IPS-18c (cell line): ENCODE measurements around the gene TDP1.

Experiments
- H3K4me3 ChIP-seq: 2 replicates; pipeline ENCODE4 v1.7.0; 2013; ENCODE audit warnings: low read depth, mild to moderate bottlenecking, low read length, moderate library complexity; ENCODE audit not compliant: insufficient read depth
- H3K9me3 ChIP-seq: one replicate; pipeline ENCODE4 v1.6.1; 2013; ENCODE audit warnings: mild to moderate bottlenecking, low read length, moderate library complexity; ENCODE audit not compliant: control insufficient read depth, insufficient read depth

Gene TDP1

DNA sequence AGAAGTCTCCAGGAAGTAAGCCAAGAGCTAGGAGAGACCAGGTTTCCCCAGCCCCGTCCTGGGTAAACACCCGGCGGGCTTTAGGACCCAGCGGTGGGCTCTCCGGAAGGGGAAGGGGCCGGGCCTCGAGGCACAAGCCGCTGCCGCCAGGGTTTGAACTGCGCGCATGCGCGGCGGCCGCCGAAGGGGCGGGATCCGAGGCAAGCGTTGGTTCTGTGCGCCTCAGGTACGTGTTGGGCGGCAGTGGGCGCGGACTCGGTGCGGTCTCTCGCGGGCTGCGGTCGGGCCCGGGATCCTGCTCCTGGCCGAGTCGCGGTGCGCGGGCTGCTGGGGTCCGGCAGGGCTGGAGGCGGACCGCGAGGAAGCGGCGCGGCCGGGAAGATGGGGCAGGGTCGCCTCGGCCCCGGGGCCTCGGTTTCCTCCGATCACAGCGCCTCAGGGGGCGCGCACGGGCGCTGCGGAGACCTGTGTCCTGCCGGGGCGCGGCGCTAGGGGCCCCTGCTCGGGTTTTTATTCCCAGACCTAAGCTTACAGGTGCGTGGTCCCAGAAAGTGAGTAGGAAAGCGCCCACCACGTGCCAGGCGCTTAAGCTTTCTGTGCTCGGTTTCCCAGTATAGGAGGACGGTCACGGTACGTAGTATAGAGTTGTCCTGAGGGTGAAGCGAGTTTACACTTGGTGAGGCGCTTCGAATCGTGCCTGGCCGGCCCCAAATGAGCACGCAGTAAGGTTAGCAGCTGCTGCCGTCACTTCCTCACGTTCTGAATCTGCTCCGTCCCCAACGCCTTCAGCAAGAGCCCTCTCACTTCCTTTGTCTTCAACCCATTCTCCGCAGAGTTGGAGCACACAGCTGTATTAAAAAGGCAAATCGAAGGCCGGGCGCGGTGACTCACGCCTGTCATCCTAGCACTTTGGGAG is at the start of gene TDP1:
Gene TDP1, plus strand, starts transcription at position 183 of the 916 bp plus-strand sequence. CDS start 7,188 bp downstream, outside the sequence.
- peak within 1 kb of the TSS; percentile 69 for H3K4me3 ChIP-seq

DNA sequence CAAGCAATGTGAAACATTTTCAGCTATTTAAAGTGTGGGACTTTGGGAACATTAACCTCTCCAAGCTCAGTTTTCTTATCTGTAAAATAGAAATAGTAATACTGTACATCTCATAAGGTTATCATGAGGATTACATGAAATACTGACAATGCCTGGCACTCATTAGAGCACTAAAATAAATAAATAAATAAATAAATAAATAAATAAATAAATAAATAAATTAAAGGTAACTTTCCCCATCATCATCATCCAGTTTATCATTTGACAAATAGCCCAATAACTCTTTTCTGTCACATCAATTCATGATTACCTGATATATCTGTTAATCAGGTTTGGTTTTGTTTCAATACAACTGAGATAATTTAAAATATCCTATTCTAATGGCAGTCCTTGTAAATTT is 49.7 kb upstream of the TDP1 start:
- Histone ChIP-seq H3K9me3 (no peaks in the 10 kb centered on the region), H3K4me3 (no peak overlapping the region)

More for the DNA sequence above, at the start of gene TDP1:
- no peaks in the 10 kb centered on the region for H3K9me3 ChIP-seq

DNA sequence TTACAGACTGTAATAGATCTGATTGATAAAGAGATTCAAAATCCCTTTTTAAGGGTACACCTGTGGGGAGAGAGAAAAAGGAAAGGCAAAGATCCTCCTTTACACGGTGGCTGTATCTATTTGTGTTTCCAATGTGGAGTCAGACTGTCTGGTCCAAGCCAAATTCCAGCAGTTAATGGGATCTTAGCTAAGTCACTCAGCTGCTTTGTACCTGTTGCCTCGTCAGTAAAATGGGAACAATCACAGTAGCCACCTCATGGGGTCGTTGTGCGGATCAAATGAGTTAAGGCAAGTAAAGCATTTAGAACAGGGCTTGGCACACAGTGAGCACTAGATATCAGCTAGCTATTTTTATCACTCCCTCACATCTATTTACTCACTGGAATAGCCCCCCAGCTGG is 48.1 kb upstream of the TDP1 start:
- no peaks in the 10 kb centered on the region for H3K9me3 ChIP-seq

DNA sequence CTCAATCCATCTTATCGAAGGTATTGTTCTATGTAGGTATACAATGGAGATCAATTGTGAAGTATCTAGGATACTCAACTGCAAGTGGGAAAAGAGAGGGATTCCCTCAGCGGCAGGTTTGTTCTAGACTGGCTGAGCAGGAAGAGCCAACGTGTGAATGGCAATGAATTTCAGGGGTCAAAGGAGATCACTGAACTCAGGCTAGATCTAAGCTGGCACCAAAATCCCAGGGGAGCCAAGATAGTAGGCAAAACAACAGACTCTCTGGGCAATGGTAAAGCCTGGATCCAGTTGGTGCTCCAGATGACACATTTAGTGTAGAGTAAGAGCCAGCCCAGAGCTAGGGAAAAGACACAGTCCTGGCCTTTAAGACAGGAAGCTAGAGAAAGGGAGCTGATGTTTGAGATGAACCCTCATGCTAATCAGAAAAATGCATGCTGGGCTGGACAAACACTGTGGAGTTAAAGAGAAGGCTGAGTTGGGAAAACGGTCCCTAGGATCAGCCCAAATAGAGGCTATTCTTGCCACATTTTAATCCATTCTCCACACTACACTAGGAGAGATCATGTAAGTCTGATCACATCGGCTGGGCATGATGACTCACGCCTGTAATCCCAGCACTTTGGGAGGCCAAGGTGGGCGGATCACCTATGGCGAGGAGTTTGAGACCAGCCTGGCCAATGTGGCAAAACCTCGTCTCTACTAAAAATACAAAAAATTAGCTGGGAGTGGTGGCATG is 46.8 kb upstream of the TDP1 start:
- no peaks in the 10 kb centered on the region for H3K9me3 ChIP-seq

More for the DNA sequence above, 48.1 kb upstream of the TDP1 start:
- H3K4me3 ChIP-seq, result no peak overlapping the region

GRCh38 chr14:89909586-89909985 is 46.1 kb upstream of the TDP1 start:
- Histone ChIP-seq H3K4me3 (no peak overlapping the region), H3K9me3 (no peaks in the 10 kb centered on the region)

More for the DNA sequence above, 46.8 kb upstream of the TDP1 start:
- no peak overlapping the region for H3K4me3 ChIP-seq

DNA sequence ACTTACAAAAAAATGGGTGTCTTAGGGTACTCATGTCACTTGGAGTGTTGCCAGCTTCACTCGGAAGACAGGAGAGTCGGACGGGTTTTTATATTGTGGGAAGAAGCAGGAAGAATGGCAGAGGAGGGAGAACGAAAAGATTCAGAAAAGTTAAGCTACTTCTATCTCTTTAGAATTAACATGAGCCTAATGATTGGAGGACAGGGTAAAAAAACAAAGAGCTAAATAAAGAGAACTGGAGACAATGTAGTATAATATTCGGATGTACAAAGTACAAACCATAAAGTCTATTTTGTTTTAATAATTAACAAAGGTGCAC is 45.1 kb upstream of the TDP1 start:
- Histone ChIP-seq H3K9me3 (no peaks in the 10 kb centered on the region), H3K4me3 (no peak overlapping the region)

DNA sequence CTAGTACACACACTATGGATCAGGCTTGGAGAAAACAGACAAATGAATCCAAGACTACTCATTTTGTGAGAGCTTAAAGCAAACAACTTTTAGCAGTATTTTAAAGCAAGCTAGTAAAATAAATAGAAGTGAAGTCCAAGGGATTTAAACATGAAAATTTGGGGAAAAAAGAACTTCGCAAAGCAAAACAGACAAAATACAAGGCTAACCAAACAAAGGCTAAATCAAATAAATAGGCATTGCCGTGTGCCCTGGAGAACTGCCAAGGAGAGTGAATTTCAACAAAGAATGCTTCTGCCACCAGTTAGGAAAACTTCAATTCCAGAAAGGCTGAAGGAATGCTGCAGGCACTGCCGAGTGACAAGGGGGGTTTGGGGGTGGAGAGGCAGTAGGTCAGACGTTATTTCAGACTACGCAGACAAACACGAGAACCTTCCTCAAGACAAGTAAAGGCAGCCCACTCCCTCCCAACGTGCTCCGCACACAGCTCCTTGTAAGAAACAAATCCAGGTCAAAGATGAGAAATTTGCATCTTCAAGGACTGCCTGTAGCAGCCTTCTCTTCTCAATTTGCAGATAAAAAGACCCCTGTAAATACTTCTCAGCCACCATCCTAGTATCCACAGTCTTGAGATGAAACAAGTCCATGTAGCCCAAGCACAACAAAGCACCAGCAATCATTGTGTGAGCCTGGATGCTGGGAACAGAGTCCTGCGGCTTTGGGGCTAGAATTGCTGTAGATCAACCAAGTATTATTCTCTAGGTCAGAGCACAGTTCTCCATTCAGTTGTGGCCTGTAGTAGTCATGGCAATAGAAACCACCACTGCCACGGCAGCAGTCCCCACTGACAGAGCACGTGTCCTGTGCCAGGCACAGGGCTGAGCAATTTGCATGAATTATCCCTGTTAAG is 44.5 kb upstream of the TDP1 start:
- no peak overlapping the region for H3K4me3 ChIP-seq

DNA sequence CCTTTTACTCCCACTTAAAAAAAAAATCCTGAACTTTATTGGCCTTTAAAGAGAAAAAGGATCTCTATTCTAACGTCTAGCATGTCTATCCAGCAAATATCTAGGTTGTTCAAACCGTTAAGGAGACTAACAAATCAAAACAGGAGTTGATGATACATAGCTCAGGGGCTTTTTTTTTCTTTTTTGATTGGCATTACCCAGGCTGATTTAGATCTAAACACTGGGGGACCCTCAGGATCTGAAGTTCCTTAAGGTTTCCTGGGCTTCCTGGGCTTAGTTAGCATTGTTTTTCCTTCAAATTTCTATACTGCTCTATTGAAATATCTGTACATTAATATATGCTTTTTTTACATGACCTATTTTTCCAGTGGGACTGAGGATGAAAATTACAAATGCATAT is 43.5 kb upstream of the TDP1 start:
- H3K4me3 ChIP-seq, result no peak overlapping the region
- no peaks in the 10 kb centered on the region for H3K9me3 ChIP-seq

More for the DNA sequence above, 44.5 kb upstream of the TDP1 start:
- H3K9me3 ChIP-seq, result no peaks in the 10 kb centered on the region

DNA sequence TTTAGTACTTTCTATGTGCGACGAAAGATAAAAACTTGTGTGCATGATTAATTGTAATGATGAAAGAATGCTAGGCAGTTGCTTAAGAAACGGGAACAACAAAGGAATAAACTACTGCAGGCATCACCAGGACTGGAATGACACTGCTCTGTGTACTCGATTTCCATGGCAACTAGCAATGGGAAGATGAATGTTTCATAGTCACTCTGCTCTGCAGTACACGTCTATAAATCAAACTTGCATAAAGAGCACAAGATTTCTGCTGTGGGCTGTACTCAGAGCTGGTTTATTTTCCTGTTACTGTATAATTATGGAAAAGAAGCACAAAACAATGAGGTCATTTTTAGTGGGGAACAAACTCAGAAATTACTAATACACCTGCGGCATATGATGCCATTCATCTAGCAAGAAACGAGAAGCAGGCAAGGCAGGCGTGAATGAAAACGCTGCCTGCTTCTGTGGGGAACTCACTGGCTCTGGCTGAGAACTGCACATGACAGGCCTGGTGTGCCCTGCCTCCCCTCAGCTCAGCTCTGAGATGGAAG is 43.0 kb upstream of the TDP1 start:
- Histone ChIP-seq H3K4me3 (no peak overlapping the region), H3K9me3 (no peaks in the 10 kb centered on the region)

GRCh38 chr14:89915114-89915878 is 40.4 kb upstream of the TDP1 start:
- H3K4me3 ChIP-seq, result no peak overlapping the region
- no peaks in the 10 kb centered on the region for H3K9me3 ChIP-seq

- Histone ChIP-seq H3K4me3 (no peak overlapping the region), H3K9me3 (no peaks in the 10 kb centered on the region)
Measured at GRCh38 chr14:89918721-89919120, 37.0 kb upstream of the TDP1 start.

GRCh38 chr14:89920056-89920455 is 35.7 kb upstream of the TDP1 start:
- no peak overlapping the region for H3K4me3 ChIP-seq
- H3K9me3 ChIP-seq, result no peaks in the 10 kb centered on the region

- Histone ChIP-seq H3K9me3 (no peaks in the 10 kb centered on the region), H3K4me3 (no peak overlapping the region)
Measured at GRCh38 chr14:89921346-89921745, 34.4 kb upstream of the TDP1 start.

DNA sequence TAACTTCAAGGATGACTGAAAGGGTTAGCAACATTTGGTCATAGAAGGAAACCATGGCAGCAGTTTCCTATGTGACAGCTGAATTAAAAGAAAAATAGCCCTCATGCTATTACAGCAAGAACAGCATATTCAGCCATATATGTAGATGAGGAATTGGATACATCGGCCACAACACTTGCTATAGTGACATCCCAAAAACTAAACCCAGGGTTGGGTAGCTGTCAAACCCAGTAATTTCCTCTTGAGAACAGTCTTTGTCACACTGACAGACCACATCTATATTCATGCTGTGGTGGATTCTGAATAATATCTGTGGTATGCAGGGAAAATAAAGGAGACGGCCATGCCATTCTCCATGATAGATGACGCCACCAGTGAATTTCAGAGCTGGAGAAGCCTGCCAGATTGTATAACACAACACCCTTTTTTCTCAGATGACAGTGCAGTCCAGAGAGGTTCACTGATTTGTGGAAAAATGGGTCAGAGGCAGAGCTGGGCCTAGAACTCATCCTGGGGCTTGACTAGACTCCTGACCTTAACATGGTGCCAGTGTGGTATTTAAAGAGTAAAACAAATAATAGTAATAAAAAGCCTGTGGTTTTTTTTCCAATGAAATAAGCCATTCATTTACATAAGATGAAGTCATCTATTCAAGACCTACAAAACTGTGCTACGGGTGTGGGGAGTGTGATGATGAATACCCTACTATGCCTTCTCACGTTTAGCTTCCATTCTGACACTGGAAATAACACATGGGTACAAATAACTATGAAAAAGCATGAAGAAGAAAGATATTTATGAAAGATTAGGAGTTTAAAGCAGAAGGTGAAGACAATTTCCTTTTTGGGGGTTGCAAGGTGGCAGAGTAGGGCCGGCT is 33.5 kb upstream of the TDP1 start:
- no peaks in the 10 kb centered on the region for H3K9me3 ChIP-seq

DNA sequence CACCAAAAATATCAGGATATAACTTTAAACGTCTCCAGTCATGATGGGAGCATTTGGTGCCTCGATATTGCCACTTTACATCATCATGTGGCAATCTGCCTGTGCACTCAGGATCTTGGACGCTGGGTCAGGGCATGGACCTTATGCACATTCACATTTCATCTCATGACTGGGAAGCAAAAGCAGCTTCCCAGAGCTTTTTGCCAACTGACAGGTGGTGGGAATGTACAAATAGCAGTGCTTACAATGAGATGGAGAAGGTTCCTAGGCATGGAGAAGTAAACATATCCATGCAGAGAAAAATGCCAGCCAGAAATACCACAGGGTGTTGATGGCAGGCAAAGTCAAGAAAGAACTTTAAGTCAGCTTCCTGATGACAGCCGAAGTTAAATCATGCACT is 31.5 kb upstream of the TDP1 start:
- Histone ChIP-seq H3K4me3 (no peak overlapping the region), H3K9me3 (no peaks in the 10 kb centered on the region)

More for the DNA sequence above, 33.5 kb upstream of the TDP1 start:
- H3K4me3 ChIP-seq, result no peak overlapping the region

DNA sequence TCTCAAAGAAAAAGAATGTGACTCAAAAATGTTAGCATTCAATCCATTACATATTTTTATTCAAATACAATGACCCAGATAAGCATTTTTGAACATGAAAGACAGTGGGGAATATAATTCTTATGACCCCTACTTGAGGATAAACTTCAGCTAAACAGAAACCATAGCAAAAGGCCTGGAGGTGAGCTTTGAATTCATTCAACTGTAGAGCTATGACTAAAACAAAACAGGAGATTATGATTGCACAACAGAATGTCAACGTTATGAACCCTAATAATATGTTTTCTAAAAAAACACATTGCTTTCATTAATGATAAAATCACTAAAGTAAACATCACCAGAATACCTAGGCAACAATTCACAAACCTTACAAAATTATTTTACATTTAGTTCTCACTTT is 29.0 kb upstream of the TDP1 start:
- H3K9me3 ChIP-seq, result no peaks in the 10 kb centered on the region
- no peak overlapping the region for H3K4me3 ChIP-seq
